HFF-Myc (cell line): ENCODE data around the gene MCRIP1.

Experiments used
- DNase-seq: peaks from one replicate; pipeline ENCODE4 v3.0.0-alpha.2; 2011; ENCODE audit warnings: low read depth; ENCODE audit errors: extremely low read depth
- H3K4me3 ChIP-seq: replicated peaks from 2 replicates; pipeline ENCODE4 v1.5.1; 2011; ENCODE audit warnings: low read depth, mild to moderate bottlenecking, control low read depth, low read length
- CTCF ChIP-seq: IDR thresholded peaks from 2 replicates; pipeline ENCODE4 v1.5.1; 2012; ENCODE audit warnings: mild to moderate bottlenecking, low read depth, low read length, control low read depth; ENCODE audit errors: missing control alignments

The MCRIP1 gene

GRCh38 chr17:81807210-81807719 is 25.8 kb downstream of the MCRIP1 start:
- DNase-seq, result no peak
- no peak for TF ChIP-seq CTCF
- H3K4me3 ChIP-seq, result no peak overlapping the region

GRCh38 chr17:81806461-81807209 is 26.5 kb downstream of the MCRIP1 start:
- no peak overlapping the region for H3K4me3 ChIP-seq
- DNase-seq, result no peak
- no peak for TF ChIP-seq CTCF

- H3K4me3 ChIP-seq, result no peak overlapping the region
- no peak for TF ChIP-seq CTCF
- no peak for DNase-seq
These were observed 27.2 kb downstream of the MCRIP1 start for GRCh38 chr17:81805707-81806460.

GRCh38 chr17:81804559-81805399 is 28.3 kb downstream of the MCRIP1 start:
- H3K4me3 ChIP-seq, result no peak overlapping the region
- DNase-seq, result no peak
- TF ChIP-seq CTCF, result no peak

- TF ChIP-seq CTCF, result no peak
- no peak within 1 kb of the TSS for H3K4me3 ChIP-seq
- DNase-seq, result no peak
These were observed 29.1 kb downstream of the MCRIP1 start, which contains the start of gene GCGR for GRCh38 chr17:81803728-81804558. Gene GCGR (plus strand): TSS chr17:81804150. CDS start chr17:81809019, 4,869 bp downstream.
